Parathyroid adenoma (tissue), 2 donors: Measurements from ENCODE around the gene RASGRP1.

ENCODE experiments used
- H2AFZ ChIP-seq: fragments of 300-600 bp; sonication (generic); one replicate; pipeline ENCODE4 v1.7.0; 2017; ENCODE audit warnings: antibody characterized with exemption, mild to moderate bottlenecking
- H3K27ac ChIP-seq: fragments of 300-600 bp; sonication (generic); one replicate; pipeline ENCODE4 v1.7.0; 2017
- H3K27me3 ChIP-seq: fragments of 300-600 bp; sonication (generic); one replicate; pipeline ENCODE4 v1.7.0; 2017; ENCODE audit warnings: low read length; ENCODE audit not compliant: control insufficient read depth, insufficient read depth
- H3K36me3 ChIP-seq: fragments of 300-600 bp; sonication (generic); one replicate; pipeline ENCODE4 v1.7.0; 2017; ENCODE audit warnings: low read length; ENCODE audit not compliant: control insufficient read depth, insufficient read depth
- H3K4me1 ChIP-seq: fragments of 300-600 bp; sonication (generic); one replicate; pipeline ENCODE4 v1.7.0; 2017; ENCODE audit warnings: control low read depth
- H3K4me2 ChIP-seq: fragments of 300-600 bp; sonication (generic); one replicate; pipeline ENCODE4 v1.7.0; 2017; ENCODE audit warnings: low read length
- H3K4me3 ChIP-seq: fragments of 300-600 bp; sonication (generic); one replicate; pipeline ENCODE4 v1.7.0; 2017; ENCODE audit warnings: low read depth, low read length
- H3K79me2 ChIP-seq: fragments of 300-600 bp; sonication (generic); one replicate; pipeline ENCODE4 v1.7.0; 2017; ENCODE audit warnings: control low read depth
- H3K9ac ChIP-seq: fragments of 300-600 bp; sonication (generic); one replicate; pipeline ENCODE4 v1.7.0; 2017; ENCODE audit warnings: mild to moderate bottlenecking
- H3K9me3 ChIP-seq: fragments of 300-600 bp; sonication (generic); one replicate; pipeline ENCODE4 v1.7.0; 2017; ENCODE audit warnings: low read length; ENCODE audit not compliant: control insufficient read depth
- TF ChIP-seq, protein P1 (sequence below): fragments of 300-600 bp; sonication (generic); IDR thresholded peaks from one replicate; pipeline ENCODE4 v1.7.0; 2017; ENCODE audit warnings: antibody characterized with exemption, mild to moderate bottlenecking
- donor health status: primary hyperparathyroidism.

Gene RASGRP1

DNA sequence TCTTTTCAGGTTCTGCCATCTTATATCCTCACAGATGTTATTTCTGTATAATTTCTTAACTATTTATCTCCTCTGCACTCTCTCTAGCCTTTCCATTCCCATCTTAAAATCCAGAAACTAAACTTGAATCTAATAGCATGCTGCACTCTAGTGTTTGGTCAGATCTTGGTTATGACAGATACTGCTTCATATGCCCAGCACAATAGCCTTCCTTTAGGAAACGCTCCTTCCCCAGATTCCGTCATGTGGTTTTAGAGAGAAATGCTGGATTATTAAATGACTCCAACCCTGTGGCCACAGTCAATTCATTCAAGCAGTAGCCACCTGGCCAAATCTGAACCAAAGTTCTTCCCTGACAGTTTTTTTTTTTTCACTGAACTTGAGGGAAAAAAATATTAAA lies 19.4 kb downstream of the RASGRP1 start:
- H2AFZ ChIP-seq = no peak overlapping the region
- no peak overlapping the region for H3K27ac ChIP-seq
- no peak overlapping the region for H3K4me2 ChIP-seq
- no peak overlapping the region for H3K9ac ChIP-seq
- H3K79me2 ChIP-seq = no peaks in the 10 kb centered on the region
- no peak overlapping the region for H3K4me3 ChIP-seq
- no peaks in the 10 kb centered on the region for H3K4me1 ChIP-seq
- no peaks in the 10 kb centered on the region for H3K27me3 ChIP-seq
- no peaks in the 10 kb centered on the region for H3K36me3 ChIP-seq
- TF ChIP-seq, protein P1, sequence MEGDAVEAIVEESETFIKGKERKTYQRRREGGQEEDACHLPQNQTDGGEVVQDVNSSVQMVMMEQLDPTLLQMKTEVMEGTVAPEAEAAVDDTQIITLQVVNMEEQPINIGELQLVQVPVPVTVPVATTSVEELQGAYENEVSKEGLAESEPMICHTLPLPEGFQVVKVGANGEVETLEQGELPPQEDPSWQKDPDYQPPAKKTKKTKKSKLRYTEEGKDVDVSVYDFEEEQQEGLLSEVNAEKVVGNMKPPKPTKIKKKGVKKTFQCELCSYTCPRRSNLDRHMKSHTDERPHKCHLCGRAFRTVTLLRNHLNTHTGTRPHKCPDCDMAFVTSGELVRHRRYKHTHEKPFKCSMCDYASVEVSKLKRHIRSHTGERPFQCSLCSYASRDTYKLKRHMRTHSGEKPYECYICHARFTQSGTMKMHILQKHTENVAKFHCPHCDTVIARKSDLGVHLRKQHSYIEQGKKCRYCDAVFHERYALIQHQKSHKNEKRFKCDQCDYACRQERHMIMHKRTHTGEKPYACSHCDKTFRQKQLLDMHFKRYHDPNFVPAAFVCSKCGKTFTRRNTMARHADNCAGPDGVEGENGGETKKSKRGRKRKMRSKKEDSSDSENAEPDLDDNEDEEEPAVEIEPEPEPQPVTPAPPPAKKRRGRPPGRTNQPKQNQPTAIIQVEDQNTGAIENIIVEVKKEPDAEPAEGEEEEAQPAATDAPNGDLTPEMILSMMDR = no peak
- H3K9me3 ChIP-seq = no peaks in the 10 kb centered on the region

DNA sequence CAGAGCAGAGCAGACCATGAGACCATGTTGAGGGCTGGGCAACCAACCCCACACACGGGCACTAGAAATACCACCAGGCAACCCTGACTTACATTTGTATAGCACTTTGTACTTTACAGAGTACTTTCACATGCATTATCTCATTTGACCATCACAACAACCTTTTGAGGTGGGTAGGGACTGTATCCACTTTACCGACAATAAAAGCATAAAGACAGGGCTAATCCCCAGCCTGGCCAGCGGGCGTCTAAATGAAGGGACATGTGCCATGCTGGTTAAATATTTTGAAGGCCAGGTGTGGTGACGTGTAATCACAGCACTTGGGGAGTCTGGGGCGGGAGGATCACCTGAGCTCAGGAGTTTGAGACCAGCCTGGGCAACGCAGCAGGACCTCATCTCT lies 23.6 kb downstream of the RASGRP1 start:
- Histone ChIP-seq H3K27ac (no peak overlapping the region), H3K27me3 (no peaks in the 10 kb centered on the region), H3K79me2 (no peaks in the 10 kb centered on the region), H3K9me3 (no peaks in the 10 kb centered on the region), H3K36me3 (no peaks in the 10 kb centered on the region), H3K4me3 (no peak overlapping the region), H3K9ac (no peak overlapping the region), H3K4me1 (peaks cover 2% of the 10 kb centered on the region), H3K4me2 (no peak overlapping the region), H2AFZ (no peak overlapping the region)
- TF ChIP-seq, protein P1 = no peak

DNA sequence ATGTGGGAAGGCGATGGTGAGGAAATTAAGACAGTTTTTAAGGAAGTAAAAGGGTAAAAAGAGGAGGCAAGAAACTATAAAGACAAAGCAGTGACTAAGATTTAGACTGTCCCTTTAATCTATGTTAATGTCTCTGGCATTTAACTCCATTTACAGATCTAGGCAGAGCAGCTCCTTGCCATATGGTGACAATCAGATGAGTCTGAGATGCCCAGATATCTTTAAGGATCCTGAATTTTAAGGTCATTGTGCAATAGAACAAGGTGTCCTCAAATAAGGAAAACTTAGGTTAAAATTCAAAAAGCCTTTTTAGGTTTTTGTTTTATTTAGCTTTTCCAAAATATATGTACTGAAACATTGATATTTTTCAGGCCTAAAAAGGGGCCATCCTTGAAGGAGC lies 24.1 kb downstream of the RASGRP1 start:
- TF ChIP-seq, protein P1 = no peak
- H3K4me1 ChIP-seq = peaks cover 2% of the 10 kb centered on the region

DNA sequence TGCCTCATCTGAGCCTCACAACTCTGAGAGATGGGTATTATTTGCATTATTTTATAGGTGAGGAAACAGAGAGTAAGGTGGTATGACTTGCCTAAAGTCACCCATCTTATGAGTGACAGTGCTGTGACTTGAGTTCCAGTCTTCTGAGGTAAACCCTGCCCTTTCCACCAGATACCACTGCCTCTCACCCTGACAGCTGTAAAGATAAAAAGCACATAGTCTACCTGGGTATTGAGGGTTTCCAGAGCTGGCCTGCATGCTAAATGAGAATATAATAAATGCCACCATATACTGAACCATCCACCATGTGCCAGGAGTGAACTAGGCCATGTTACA lies 25.6 kb downstream of the RASGRP1 start:
- H3K4me1 ChIP-seq = peaks cover 2% of the 10 kb centered on the region
- H3K4me3 ChIP-seq = no peak overlapping the region
- H3K27ac ChIP-seq = no peak overlapping the region
- TF ChIP-seq, protein P1 = no peak
- no peaks in the 10 kb centered on the region for H3K79me2 ChIP-seq
- H3K9ac ChIP-seq = no peak overlapping the region
- H3K9me3 ChIP-seq = no peaks in the 10 kb centered on the region
- no peaks in the 10 kb centered on the region for H3K27me3 ChIP-seq
- no peak overlapping the region for H2AFZ ChIP-seq
- H3K36me3 ChIP-seq = no peaks in the 10 kb centered on the region
- no peak overlapping the region for H3K4me2 ChIP-seq

More for the DNA sequence above, 24.1 kb downstream of the RASGRP1 start:
- Histone ChIP-seq H3K9ac (no peak overlapping the region), H2AFZ (no peak overlapping the region), H3K4me3 (no peak overlapping the region), H3K27ac (no peak overlapping the region), H3K9me3 (no peaks in the 10 kb centered on the region), H3K27me3 (no peaks in the 10 kb centered on the region), H3K4me2 (no peak overlapping the region), H3K36me3 (no peaks in the 10 kb centered on the region), H3K79me2 (no peaks in the 10 kb centered on the region)

DNA sequence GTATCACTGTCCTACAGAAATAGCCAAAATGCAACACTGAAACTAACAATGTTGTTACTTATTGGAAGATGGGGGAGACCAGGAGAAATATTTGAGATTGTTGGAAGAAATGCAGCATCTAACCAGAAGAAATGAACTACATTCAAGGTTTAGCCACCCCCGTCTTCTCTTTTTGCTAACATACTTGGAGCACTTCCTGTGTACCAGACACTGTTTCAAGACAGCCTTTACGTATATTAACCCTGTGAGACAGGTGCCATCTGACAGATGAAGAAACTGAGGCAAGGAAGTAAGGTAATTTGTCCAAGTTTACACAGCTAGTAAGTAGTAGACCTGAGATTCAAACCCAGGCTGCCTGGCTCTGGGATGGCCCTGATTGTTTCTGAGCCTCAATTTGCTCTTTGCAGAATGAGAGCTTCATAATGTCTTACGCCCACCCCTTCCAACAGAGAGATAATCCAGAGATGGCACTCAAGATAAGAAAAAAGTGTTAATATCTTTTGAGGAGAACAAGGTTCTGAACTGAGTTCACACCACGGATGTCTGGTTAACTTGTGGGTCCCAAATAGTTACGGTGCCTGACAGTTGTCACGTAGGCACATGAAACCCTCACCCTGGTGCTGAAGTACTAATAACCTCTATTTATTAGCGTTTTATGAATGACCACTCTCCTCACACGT lies 26.1 kb downstream of the RASGRP1 start:
- no peaks in the 10 kb centered on the region for H3K36me3 ChIP-seq
- H3K27me3 ChIP-seq = no peaks in the 10 kb centered on the region
- H3K9ac ChIP-seq = no peak overlapping the region
- H3K4me1 ChIP-seq = peaks cover 2% of the 10 kb centered on the region
- H3K4me3 ChIP-seq = no peak overlapping the region
- no peaks in the 10 kb centered on the region for H3K9me3 ChIP-seq
- H3K4me2 ChIP-seq = no peak overlapping the region
- H2AFZ ChIP-seq = no peak overlapping the region
- TF ChIP-seq, protein P1 = no peak
- no peaks in the 10 kb centered on the region for H3K79me2 ChIP-seq
- no peak overlapping the region for H3K27ac ChIP-seq
